ENCODE data around the gene USP12.
"Not testable (repeated sequence)": the region's sequence is repeated elsewhere in the genome, so short reads cannot be mapped to it uniquely, and the experiment has no call there.

USP12 gene

GRCh38 chr13:27079421-27079958 lies 92.1 kb downstream of the USP12 start:
- no peak overlapping the region for H3K9ac ChIP-seq
- H3K27me3 ChIP-seq (ENCODE audit: insufficient read depth, low read depth) = no peaks in the 10 kb centered on the region
- no peaks in the 10 kb centered on the region for H3K36me3 ChIP-seq (ENCODE audit: insufficient read depth)
- no peak overlapping the region for H3K27ac ChIP-seq
- no peaks in the 10 kb centered on the region for H3K79me2 ChIP-seq (ENCODE audit: insufficient read depth, low read depth)
- TF ChIP-seq CTCF (conservative IDR thresholded peaks at IDR 0.05; ENCODE audit: low read depth, low read length) = no peak
- H3K4me1 ChIP-seq (ENCODE audit: low read depth, poor library complexity, severe bottlenecking) = peaks cover 5% of the 10 kb centered on the region
- H4K20me1 ChIP-seq (ENCODE audit: insufficient read depth) = no peaks in the 10 kb centered on the region
- no peak overlapping the region for H3K4me2 ChIP-seq
- no peak overlapping the region for H3K4me3 ChIP-seq (IDR thresholded peaks at IDR 0.05; ENCODE audit: insufficient read depth, low read depth, low read length)
- no peak overlapping the region for H2AFZ ChIP-seq (ENCODE audit: low read depth)

GRCh38 chr13:27077451-27077850 lies 94.2 kb downstream of the USP12 start:
- Histone ChIP-seq H3K27ac (no peak overlapping the region), H3K36me3 (ENCODE audit: insufficient read depth) (no peaks in the 10 kb centered on the region), H3K4me3 (IDR thresholded peaks at IDR 0.05; ENCODE audit: insufficient read depth, low read depth, low read length) (no peak overlapping the region), H3K79me2 (ENCODE audit: insufficient read depth, low read depth) (no peaks in the 10 kb centered on the region), H3K4me1 (ENCODE audit: low read depth, poor library complexity, severe bottlenecking) (peaks cover 5% of the 10 kb centered on the region), H3K27me3 (ENCODE audit: insufficient read depth, low read depth) (no peaks in the 10 kb centered on the region), H4K20me1 (ENCODE audit: insufficient read depth) (no peaks in the 10 kb centered on the region), H2AFZ (ENCODE audit: low read depth) (no peak overlapping the region), H3K9ac (no peak overlapping the region), H3K4me2 (no peak overlapping the region)
- TF ChIP-seq CTCF (conservative IDR thresholded peaks at IDR 0.05; ENCODE audit: low read depth, low read length) = no peak

- no peaks in the 10 kb centered on the region for H3K27me3 ChIP-seq (ENCODE audit: insufficient read depth, low read depth)
Observed at GRCh38 chr13:27076421-27076820, 95.2 kb downstream of the USP12 start.

GRCh38 chr13:27073186-27073585 lies 98.4 kb downstream of the USP12 start:
- H3K27me3 ChIP-seq (ENCODE audit: insufficient read depth, low read depth) = no peaks in the 10 kb centered on the region
- H3K79me2 ChIP-seq (ENCODE audit: insufficient read depth, low read depth) = no peaks in the 10 kb centered on the region
- no peaks in the 10 kb centered on the region for H3K4me1 ChIP-seq (ENCODE audit: low read depth, poor library complexity, severe bottlenecking)
- no peak overlapping the region for H3K9ac ChIP-seq
- no peak overlapping the region for H3K4me3 ChIP-seq (IDR thresholded peaks at IDR 0.05; ENCODE audit: insufficient read depth, low read depth, low read length)
- H3K36me3 ChIP-seq (ENCODE audit: insufficient read depth) = no peaks in the 10 kb centered on the region
- H2AFZ ChIP-seq (ENCODE audit: low read depth) = no peak overlapping the region
- H3K4me2 ChIP-seq = no peak overlapping the region
- no peaks in the 10 kb centered on the region for H4K20me1 ChIP-seq (ENCODE audit: insufficient read depth)
- H3K27ac ChIP-seq = no peak overlapping the region
- TF ChIP-seq CTCF (conservative IDR thresholded peaks at IDR 0.05; ENCODE audit: low read depth, low read length) = no peak

More at GRCh38 chr13:27076421-27076820, 95.2 kb downstream of the USP12 start:
- peaks cover 5% of the 10 kb centered on the region for H3K4me1 ChIP-seq (ENCODE audit: low read depth, poor library complexity, severe bottlenecking)
- H2AFZ ChIP-seq (ENCODE audit: low read depth) = no peak overlapping the region
- no peak overlapping the region for H3K4me2 ChIP-seq
- no peaks in the 10 kb centered on the region for H3K79me2 ChIP-seq (ENCODE audit: insufficient read depth, low read depth)
- H3K27ac ChIP-seq = no peak overlapping the region
- no peak for TF ChIP-seq CTCF (conservative IDR thresholded peaks at IDR 0.05; ENCODE audit: low read depth, low read length)
- H3K9ac ChIP-seq = no peak overlapping the region
- H4K20me1 ChIP-seq (ENCODE audit: insufficient read depth) = no peaks in the 10 kb centered on the region
- H3K36me3 ChIP-seq (ENCODE audit: insufficient read depth) = no peaks in the 10 kb centered on the region
- no peak overlapping the region for H3K4me3 ChIP-seq (IDR thresholded peaks at IDR 0.05; ENCODE audit: insufficient read depth, low read depth, low read length)

- not testable (repeated sequence) for H3K9ac ChIP-seq; H3K4me1 ChIP-seq (ENCODE audit: low read depth, poor library complexity, severe bottlenecking); H3K4me3 ChIP-seq (IDR thresholded peaks at IDR 0.05; ENCODE audit: insufficient read depth, low read depth, low read length); H3K27me3 ChIP-seq (ENCODE audit: insufficient read depth, low read depth); H3K27ac ChIP-seq; H3K79me2 ChIP-seq (ENCODE audit: insufficient read depth, low read depth); H3K36me3 ChIP-seq (ENCODE audit: insufficient read depth); H2AFZ ChIP-seq (ENCODE audit: low read depth); H3K4me2 ChIP-seq; H4K20me1 ChIP-seq (ENCODE audit: insufficient read depth)
Observed at GRCh38 chr13:27066123-27066522, 105.5 kb downstream of the USP12 start.
